Stomach (tissue), 9 donors: ENCODE data around the gene PKNOX2. TPM values are rescaled to one million over a fixed set of nuclear protein-coding genes. Genes with fewer than 3 reads are reported as not detected.
A peak's percentile ranks its signal among the peaks of the same experiment; 100 is the strongest.

Experiments
- DNase-seq, 2 donors: peaks; one replicate each; pipeline versions ENCODE4 v3.0.0 to v3.0.0-alpha.2; 2013 to 2019
- H3K27ac ChIP-seq, 5 donors: fragments of 200-600 bp in 4 of 5; sonication (generic) in 4 of 5; one replicate each; pipeline ENCODE4 v1.5.1; 2013 to 2019; ENCODE audit warnings: mild to moderate bottlenecking in 1 of 5, moderate library complexity in 1 of 5
- H3K27me3 ChIP-seq, 3 donors: fragments of 200-600 bp; sonication (generic); one replicate each; pipeline ENCODE4 v1.5.1; 2017 to 2019; ENCODE audit warnings: mixed run types in 1 of 3
- H3K36me3 ChIP-seq, 4 donors: fragments of 200-600 bp; sonication (generic); 1 replicate in 3 of 4; 2 replicates in 1 of 4; pipeline ENCODE4 v1.5.1; 2016 to 2019
- H3K4me1 ChIP-seq, 4 donors: fragments of 200-600 bp; sonication (generic); one replicate each; pipeline ENCODE4 v1.5.1; 2016 to 2019
- H3K4me3 ChIP-seq, 4 donors: fragments of 200-600 bp; sonication (generic) in 3 of 4; one replicate each; pipeline ENCODE4 v1.5.1; 2016 to 2019; ENCODE audit warnings: mild to moderate bottlenecking in 1 of 4
- H3K9me3 ChIP-seq, 4 donors: fragments of 200-600 bp; sonication (generic); one replicate each; pipeline ENCODE4 v1.5.1; 2016 to 2019
- CTCF ChIP-seq, 7 experiments: fragments of 450-650 bp in 4 of 7; fragments of 200-600 bp in 3 of 7; sonication (generic) in 3 of 7; IDR thresholded peaks; one replicate each; pipeline ENCODE4 v1.5.1; 2016 to 2019; ENCODE audit warnings: antibody characterized with exemption in 7 of 7, control low read depth in 2 of 7, mild to moderate bottlenecking in 1 of 7
- EP300 ChIP-seq: sonication (generic); formaldehyde crosslinking; IDR thresholded peaks from one replicate; pipeline ENCODE4 v1.6.1; 2017; ENCODE audit warnings: antibody characterized with exemption
- POLR2A ChIP-seq, 4 donors: fragments of 450-650 bp; IDR thresholded peaks; one replicate each; pipeline ENCODE4 v1.6.1; 2016; ENCODE audit warnings: antibody characterized with exemption in 4 of 4, control low read depth in 2 of 4, mild to moderate bottlenecking in 1 of 4, moderate library complexity in 1 of 4
- POLR2AphosphoS5 ChIP-seq, 3 donors: sonication (generic); formaldehyde crosslinking; IDR thresholded peaks; one replicate each; pipeline ENCODE4 v1.6.1; 2016; ENCODE audit warnings: antibody characterized with exemption in 3 of 3
- WGBS, 5 donors: extraction: QIAGEN DNeasy Blood & Tissue Kit in 3 of 5; methylation state at CpG; one replicate each; pipeline versions ENCODE4 v1.1.5 to v1.1.7; 2013 to 2018; 5-methylcytosine and 5-hydroxymethylcytosine counted together
- intact Hi-C: fragments of 100-400 bp; cut with DNase I; formaldehyde crosslinking; loops from one replicate; pipeline ENCODE4 v1.15.1; 2023; ENCODE audit warnings: low total_unique reads
- polyA plus RNA-seq, 3 donors: library from polyadenylated mRNA; stranded (reverse); fragments of 200-250 nt; gene quantifications; one replicate each; pipeline ENCODE4 v1.2.3, GENCODE V29; 2013
- total RNA-seq, 5 donors: library from RNA; depleted of rRNA; stranded (reverse); fragments of >200 nt; gene quantifications; one replicate each; pipeline versions ENCODE4 v1.1.0 to v1.2.3, GENCODE V29; 2014 to 2016
- donor health status: healthy with polysubstance abuse.
- donor health status: Bipolar disorder and iron deficiency.
- donor health status: healthy.

Gene PKNOX2
- total and polyA plus RNA-seq, 8 donors: 0.83 to 4.9 (median 2.3) TPM; not detected in 1

DNA sequence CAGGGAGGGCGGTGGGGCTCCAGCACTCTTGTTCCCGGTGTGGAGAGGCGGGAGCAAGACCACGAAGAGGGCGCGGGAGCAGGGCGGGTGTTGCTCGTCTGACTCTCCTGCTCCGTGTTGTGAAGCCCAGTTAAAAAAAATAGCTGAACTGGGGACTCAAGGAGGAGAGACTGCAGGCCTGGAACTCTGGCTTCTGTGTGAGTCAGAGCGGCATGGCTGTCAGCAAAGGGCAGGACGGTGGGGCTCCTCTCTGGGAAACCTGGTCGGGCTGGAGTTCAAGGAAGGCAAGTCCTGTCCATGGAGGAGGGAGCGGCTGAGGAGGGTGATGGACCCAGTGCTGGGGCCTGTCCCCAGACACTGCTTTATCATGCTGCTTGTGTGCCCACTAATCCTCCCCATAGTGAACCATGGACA lies 179.2 kb downstream of the PKNOX2 start:
- 46 to 69% (median 64%) methylated on average over 13 of the region's 13 CpGs for WGBS, 5 donors
- intact Hi-C loops: no loop called here
- peak in 1 of 2 donors; percentile 26 for DNase-seq
- no peak overlapping the region for H3K27ac ChIP-seq
- H3K36me3 ChIP-seq: no peaks in the 10 kb centered on the region
- no peak overlapping the region for H3K4me3 ChIP-seq
- peaks cover 0 to 24% (median 8%) of the 10 kb centered on the region in 4 donors for H3K4me1 ChIP-seq
- TF ChIP-seq POLR2A (IDR thresholded peaks at IDR 0.05): no peak
- TF ChIP-seq CTCF (IDR thresholded peaks at IDR 0.05): no peak
- TF ChIP-seq POLR2AphosphoS5 (IDR thresholded peaks at IDR 0.05): no peak
- TF ChIP-seq EP300: no peak
- no peaks in the 10 kb centered on the region for H3K27me3 ChIP-seq
- no peaks in the 10 kb centered on the region for H3K9me3 ChIP-seq

- no peak for DNase-seq
- no peaks in the 10 kb centered on the region for H3K9me3 ChIP-seq
- H3K4me1 ChIP-seq: peaks cover 0 to 30% (median 10%) of the 10 kb centered on the region in 4 donors
- H3K27ac ChIP-seq: peak overlapping the region in 1 of 5 donors; percentile 83
- H3K4me3 ChIP-seq: no peak overlapping the region
- TF ChIP-seq POLR2AphosphoS5 (IDR thresholded peaks at IDR 0.05): no peak
- TF ChIP-seq POLR2A (IDR thresholded peaks at IDR 0.05): no peak
- no peak for TF ChIP-seq EP300
- TF ChIP-seq CTCF (IDR thresholded peaks at IDR 0.05): no peak
- H3K27me3 ChIP-seq: no peaks in the 10 kb centered on the region
- H3K36me3 ChIP-seq: no peaks in the 10 kb centered on the region
- intact Hi-C loops: loop anchor here (5.0 kb wide), 1 partner anchor 183 kb away; the partner anchor contains the start of gene PKNOX2
- WGBS, 5 donors: 84 to 96% (median 95%) methylated on average over 4 of the region's 4 CpGs
Observed at GRCh38 chr11:125344846-125345420, 180.4 kb downstream of the PKNOX2 start.

- no peak overlapping the region for H3K4me3 ChIP-seq
- intact Hi-C loops: loop anchor here (5.0 kb wide), 1 partner anchor 183 kb away; the partner anchor contains the start of gene PKNOX2
- H3K36me3 ChIP-seq: no peaks in the 10 kb centered on the region
- peak in 5 of 7 experiments; percentile 64 to 94 (median 80) for TF ChIP-seq CTCF (IDR thresholded peaks at IDR 0.05)
- no peak for TF ChIP-seq POLR2A (IDR thresholded peaks at IDR 0.05)
- TF ChIP-seq POLR2AphosphoS5 (IDR thresholded peaks at IDR 0.05): peak in 2 of 3 donors; percentile 47 to 56
- no peak for TF ChIP-seq EP300
- peaks cover 0 to 30% (median 10%) of the 10 kb centered on the region in 4 donors for H3K4me1 ChIP-seq
- DNase-seq: peak; percentile 76 to 90
- H3K9me3 ChIP-seq: no peaks in the 10 kb centered on the region
- no peaks in the 10 kb centered on the region for H3K27me3 ChIP-seq
- 26 to 34% (median 32%) methylated on average over 18 to 20 of the region's 20 CpGs for WGBS, 5 donors
- peak overlapping the region in 4 of 5 donors; percentile 3 to 83 (median 28) for H3K27ac ChIP-seq
Observed at GRCh38 chr11:125345421-125346178, 181.0 kb downstream of the PKNOX2 start.

DNA sequence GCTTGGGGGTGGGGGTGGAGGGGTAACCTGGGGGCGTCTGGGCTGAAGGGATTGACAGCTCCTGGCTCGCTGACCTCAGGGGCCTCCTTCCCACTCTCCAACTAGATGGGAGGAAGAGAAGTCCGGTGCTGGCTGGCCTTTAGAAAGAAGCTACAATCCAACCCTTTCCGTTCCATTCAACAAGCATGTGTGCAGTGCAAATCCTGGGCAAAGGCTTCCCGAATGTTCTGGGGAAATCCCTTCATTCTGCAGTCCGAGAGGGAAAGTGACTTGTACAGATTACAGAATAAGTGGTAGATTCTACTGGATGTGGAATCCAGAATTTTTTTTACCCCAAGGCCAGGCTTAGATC lies 181.6 kb downstream of the PKNOX2 start:
- H3K4me1 ChIP-seq: peaks cover 0 to 30% (median 10%) of the 10 kb centered on the region in 4 donors
- peak in 1 of 2 donors; percentile 71 for DNase-seq
- TF ChIP-seq POLR2AphosphoS5 (IDR thresholded peaks at IDR 0.05): no peak
- TF ChIP-seq EP300: no peak
- TF ChIP-seq POLR2A (IDR thresholded peaks at IDR 0.05): no peak
- no peak for TF ChIP-seq CTCF (IDR thresholded peaks at IDR 0.05)
- peak overlapping the region in 4 of 5 donors; percentile 3 to 83 (median 28) for H3K27ac ChIP-seq
- H3K4me3 ChIP-seq: no peak overlapping the region
- intact Hi-C loops: loop anchor here (5.0 kb wide), 1 partner anchor 184 kb away; the partner anchor contains the start of gene PKNOX2
- H3K27me3 ChIP-seq: no peaks in the 10 kb centered on the region
- WGBS, 5 donors: 10 to 36% (median 34%) methylated on average over 3 to 6 of the region's 6 CpGs
- no peaks in the 10 kb centered on the region for H3K9me3 ChIP-seq
- no peaks in the 10 kb centered on the region for H3K36me3 ChIP-seq
